HepG2 (cell line): ENCODE data around the gene ADAMTS15. TPM values are rescaled to one million over a fixed set of nuclear protein-coding genes. Genes with fewer than 3 reads are reported as not detected.

Experiments used
- ATAC-seq: fragments of 200-7000 bp; cut with Tn5 transposase; 3 replicates; pipeline ENCODE4 v1.9.1; 2020; ENCODE audit warnings: mild to moderate bottlenecking, moderate library complexity
- BruUV-seq: library from RNA; stranded (reverse); fragments of 400-500 nt; replicated peaks from 2 replicates; lab custom pipeline; 2021; lab: Mats Ljungman, UMichigan
- CTCF ChIA-PET: fragments of 300-600 bp; formaldehyde crosslinking; extraction: SDS; loops from one replicate; lab custom pipeline; 2021; ENCODE audit warnings: low total read pairs, inconsistent platforms, low intra/inter-chr PET ratio; lab: Yijun Ruan, JAX
- POLR2A ChIA-PET: fragments of 350-600 bp; sonication (Branson Sonifier 250); formaldehyde crosslinking; loops from one replicate; lab custom pipeline; 2020; ENCODE audit warnings: antibody characterized with exemption, inconsistent platforms; lab: Yijun Ruan, JAX
- DNase-seq: peaks from one replicate; pipeline ENCODE4 v3.0.0-alpha.2; 2015; ENCODE audit warnings: low spot score
- FAIRE-seq: peaks from 3 replicates; lab custom pipeline; 2011; peaks lifted over from hg19 to GRCh38; lab: Jason Lieb, UNC
- H2AFZ ChIP-seq: one replicate; pipeline ENCODE4 v1.6.1; 2011; ENCODE audit warnings: low read length, inconsistent platforms
- H3K27ac ChIP-seq: fragments of 300-600 bp; 3 replicates; pipeline ENCODE4 v1.8.0; 2011; ENCODE audit warnings: mixed run types, mild to moderate bottlenecking, mixed read lengths, low read length, inconsistent platforms; ENCODE audit not compliant: insufficient read depth; ENCODE audit errors: extremely low read length
- H3K27me3 ChIP-seq, 2 experiments: fragments of 200-600 bp in 1 of 2; 2 replicates in 1 of 2; 3 replicates in 1 of 2; pipeline versions ENCODE4 v1.6.0 to v1.8.0; 2011; ENCODE audit warnings: low read length in 2 of 2, mild to moderate bottlenecking in 2 of 2, moderate library complexity in 2 of 2, inconsistent platforms in 1 of 2; ENCODE audit not compliant: insufficient read depth in 2 of 2, control insufficient read depth in 1 of 2
- H3K36me3 ChIP-seq, 2 experiments: fragments of 200-600 bp in 1 of 2; replicated peaks in 1 of 2; 2 replicates in 1 of 2; 3 replicates in 1 of 2; pipeline versions ENCODE4 v1.5.1 to v1.8.0; 2011; ENCODE audit warnings: low read length in 2 of 2, inconsistent platforms in 1 of 2; ENCODE audit not compliant: insufficient read depth in 2 of 2, control insufficient read depth in 1 of 2
- H3K4me1 ChIP-seq: 2 replicates; pipeline ENCODE4 v1.5.1; 2012; ENCODE audit warnings: low read length, inconsistent platforms; ENCODE audit not compliant: insufficient read depth
- H3K4me2 ChIP-seq: 2 replicates; pipeline ENCODE4 v1.6.0; 2011; ENCODE audit warnings: low read depth, low read length, inconsistent platforms
- H3K4me3 ChIP-seq, 3 experiments: fragments of 200-600 bp in 1 of 3; sonication (generic), shearing (Covaris generic) in 1 of 3; replicated peaks in 1 of 3; 2 replicates each; pipeline ENCODE4 v1.5.1; 2011 to 2016; ENCODE audit warnings: low read length in 3 of 3, inconsistent platforms in 2 of 3, low read depth in 2 of 3, mild to moderate bottlenecking in 2 of 3, control low read depth in 1 of 3, mixed read lengths in 1 of 3; ENCODE audit not compliant: insufficient read depth in 1 of 3
- H3K79me2 ChIP-seq: one replicate; pipeline ENCODE4 v1.6.1; 2011; ENCODE audit warnings: low read length, inconsistent platforms; ENCODE audit not compliant: insufficient read depth
- H3K9ac ChIP-seq: 2 replicates; pipeline ENCODE4 v1.6.0; 2011; ENCODE audit warnings: mild to moderate bottlenecking, low read depth, low read length, inconsistent platforms; ENCODE audit not compliant: insufficient read depth
- H3K9me3 ChIP-seq: 2 replicates; pipeline ENCODE4 v1.5.1; 2012; ENCODE audit warnings: mild to moderate bottlenecking, low read length
- H4K20me1 ChIP-seq: 2 replicates; pipeline ENCODE4 v1.6.0; 2011; ENCODE audit warnings: inconsistent platforms, mild to moderate bottlenecking, low read length, moderate library complexity; ENCODE audit not compliant: insufficient read depth
- ETV6 ChIP-seq: sonication (generic); formaldehyde crosslinking; conservative IDR thresholded peaks from 2 replicates; pipeline ENCODE4 v1.4.0; 2020; ENCODE audit warnings: missing genetic modification reagents
- FLYWCH1 ChIP-seq: sonication (generic); formaldehyde crosslinking; IDR thresholded peaks from 2 replicates; pipeline ENCODE4 v1.8.1; 2023; ENCODE audit warnings: mild to moderate bottlenecking, missing genetic modification reagents
- HHEX ChIP-seq: IDR thresholded peaks from 2 replicates; pipeline ENCODE4 v1.6.1; 2016; ENCODE audit warnings: control low read depth
- MLLT10 ChIP-seq: sonication (generic); formaldehyde crosslinking; IDR thresholded peaks from 2 replicates; pipeline ENCODE4 v1.4.0; 2020; ENCODE audit warnings: missing genetic modification reagents
- NFRKB ChIP-seq: fragments of 450-650 bp; IDR thresholded peaks from 2 replicates; pipeline ENCODE4 v1.6.1; 2017
- NR3C1 ChIP-seq: sonication (generic); formaldehyde crosslinking; IDR thresholded peaks from 2 replicates; pipeline ENCODE4 v1.4.0; 2020; ENCODE audit warnings: missing genetic modification reagents
- RBM22 ChIP-seq: fragments of 200-400 bp; formaldehyde crosslinking; optimal IDR thresholded peaks from 2 replicates; pipeline ENCODE3; 2017; ENCODE audit warnings: mild to moderate bottlenecking, low read length, moderate library complexity
- SNAPC4 ChIP-seq: sonication (generic); formaldehyde crosslinking; IDR thresholded peaks from 2 replicates; pipeline ENCODE4 v1.4.0; 2020; ENCODE audit warnings: mild to moderate bottlenecking, missing genetic modification reagents
- ZNF225 ChIP-seq: sonication (generic); formaldehyde crosslinking; IDR thresholded peaks from 2 replicates; pipeline ENCODE4 v1.4.0; 2020; ENCODE audit warnings: mild to moderate bottlenecking, missing genetic modification reagents
- ZNF350 ChIP-seq: sonication (generic); formaldehyde crosslinking; IDR thresholded peaks from 2 replicates; pipeline ENCODE4 v1.4.0; 2020; ENCODE audit warnings: mild to moderate bottlenecking, low read depth, missing genetic modification reagents, borderline replicate concordance
- ZNF773 ChIP-seq: sonication (generic); formaldehyde crosslinking; IDR thresholded peaks from 2 replicates; pipeline ENCODE4 v1.4.0; 2020; ENCODE audit warnings: missing genetic modification reagents, borderline replicate concordance
- WGBS: methylation state at CpG from one replicate; pipeline ENCODE4 v1.1.6; 2017; ENCODE audit warnings: low lambda C conversion rate; 5-methylcytosine and 5-hydroxymethylcytosine counted together
- in situ Hi-C: cut with HindIII; loops from 2 replicates; pipeline ENCODE4 v1.10.0; 2017; ENCODE audit warnings: low pct_unique_long_range_greater_than_20kb; ENCODE audit not compliant: extremely low pct_ligation_motif_present
- intact Hi-C: fragments of 100-400 bp; cut with micrococcal nuclease; formaldehyde crosslinking; loops from one replicate; pipeline ENCODE4 v1.10.0; 2022; ENCODE audit not compliant: unreplicated experiment
- polyA plus RNA-seq, 8 experiments: library from polyadenylated mRNA; depleted of rRNA in 3 of 8; stranded (reverse) in 7 of 8; unstranded in 1 of 8; fragments of >200 nt; fragmentation: Illumina TruSeq in 4 of 8; extraction: Trizol in 4 of 8; gene quantifications; 2 replicates each; pipeline versions ENCODE4 v1.2.1 to v1.2.3, GENCODE V29; 2011 to 2016; ENCODE audit warnings: low read depth in 4 of 8, missing spikeins in 1 of 8, mixed read lengths in 1 of 8; ENCODE audit not compliant: insufficient read depth in 1 of 8
- total RNA-seq, 5 experiments: library from RNA; depleted of rRNA; stranded (reverse); fragments of >200 nt; fragmentation: Illumina TruSeq; extraction: Trizol; gene quantifications; 2 replicates each; pipeline ENCODE4 v1.2.3, GENCODE V29; 2016; ENCODE audit warnings: low read depth in 1 of 5
- TF ChIP-seq, protein P1 (sequence below), 2 experiments: sonication (generic) in 1 of 2; formaldehyde crosslinking in 1 of 2; IDR thresholded peaks; 2 replicates each; pipeline versions ENCODE4 v1.4.0 to v1.6.1; 2016 to 2020; ENCODE audit warnings: borderline replicate concordance in 1 of 2, low read depth in 1 of 2, mild to moderate bottlenecking in 1 of 2, missing genetic modification reagents in 1 of 2

ADAMTS15 gene
- total and polyA plus RNA-seq, 2 of the 13 experiments (the other 11 are each of a cell fraction or from before 2014, with no cell fraction given): 0.01 to 0.02 TPM

DNA sequence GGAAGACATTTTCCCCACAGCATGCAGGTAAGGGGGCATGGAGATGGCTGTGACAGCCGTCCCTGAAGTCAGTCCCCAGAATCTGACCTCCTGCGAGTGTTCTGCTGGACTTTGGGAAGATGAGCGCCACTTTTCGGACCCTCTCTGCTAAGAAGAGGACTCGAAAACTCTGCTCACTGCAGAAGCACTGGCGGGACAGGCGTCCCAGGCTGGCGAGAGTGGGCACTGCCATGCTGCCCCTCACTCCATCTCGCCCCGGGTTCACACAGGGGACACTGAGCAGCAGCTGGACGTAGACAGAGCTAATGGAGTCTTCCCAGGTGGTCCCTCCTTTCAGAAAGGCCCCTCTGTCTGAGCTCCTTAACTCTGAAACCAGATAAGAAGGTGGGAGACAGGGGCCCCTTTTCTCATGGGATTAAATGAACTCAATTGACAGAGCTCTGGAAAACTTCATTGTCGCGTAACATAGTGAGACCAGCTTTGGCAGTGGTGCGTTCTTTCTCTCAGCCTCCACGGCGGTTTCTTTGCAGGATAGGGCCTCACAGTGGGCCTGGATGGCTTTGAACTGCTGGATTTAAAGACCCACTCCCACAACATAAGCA lies 24.8 kb upstream of the ADAMTS15 start:
- Histone ChIP-seq H3K27me3 (peaks cover 14 to 89% of the 10 kb centered on the region in 2 experiments; a peak in 4 of 5 replicates), H3K79me2 (no peaks in the 10 kb centered on the region), H4K20me1 (no peaks in the 10 kb centered on the region), H3K36me3 (no peaks in the 10 kb centered on the region), H3K9ac (no peak overlapping the region), H3K4me2 (no peak overlapping the region), H2AFZ (no peak overlapping the region), H3K4me1 (no peaks in the 10 kb centered on the region), H3K9me3 (no peaks in the 10 kb centered on the region), H3K4me3 (no peak overlapping the region), H3K27ac (no peak overlapping the region)
- WGBS: 20% methylated on average over 4 of the region's 16 CpGs
- in situ Hi-C loops: loop anchor here (5.0 kb wide), 1 partner anchor 211 kb away; no protein-coding TSS in a partner anchor
- FAIRE-seq (no peak), ATAC-seq (no peak), DNase-seq (no peak)
- BruUV-seq: no TSS peak
- TF ChIP-seq, protein P1, sequence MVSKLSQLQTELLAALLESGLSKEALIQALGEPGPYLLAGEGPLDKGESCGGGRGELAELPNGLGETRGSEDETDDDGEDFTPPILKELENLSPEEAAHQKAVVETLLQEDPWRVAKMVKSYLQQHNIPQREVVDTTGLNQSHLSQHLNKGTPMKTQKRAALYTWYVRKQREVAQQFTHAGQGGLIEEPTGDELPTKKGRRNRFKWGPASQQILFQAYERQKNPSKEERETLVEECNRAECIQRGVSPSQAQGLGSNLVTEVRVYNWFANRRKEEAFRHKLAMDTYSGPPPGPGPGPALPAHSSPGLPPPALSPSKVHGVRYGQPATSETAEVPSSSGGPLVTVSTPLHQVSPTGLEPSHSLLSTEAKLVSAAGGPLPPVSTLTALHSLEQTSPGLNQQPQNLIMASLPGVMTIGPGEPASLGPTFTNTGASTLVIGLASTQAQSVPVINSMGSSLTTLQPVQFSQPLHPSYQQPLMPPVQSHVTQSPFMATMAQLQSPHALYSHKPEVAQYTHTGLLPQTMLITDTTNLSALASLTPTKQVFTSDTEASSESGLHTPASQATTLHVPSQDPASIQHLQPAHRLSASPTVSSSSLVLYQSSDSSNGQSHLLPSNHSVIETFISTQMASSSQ (IDR thresholded peaks at IDR 0.05; ENCODE audit: low read depth): no peak
- TF ChIP-seq, protein P1 (CRISPR knock-in tag; IDR thresholded peaks at IDR 0.05; ENCODE audit: borderline replicate concordance): no peak
- TF ChIP-seq ZNF350 (CRISPR knock-in tag) (no peak), SNAPC4 (CRISPR knock-in tag) (no peak), NR3C1 (no peak), NFRKB (no peak), ZNF773 (CRISPR knock-in tag) (no peak), RBM22 (no peak), FLYWCH1 (CRISPR knock-in tag) (no peak), HHEX (CRISPR knock-in tag) (no peak), ETV6 (no peak), ZNF225 (CRISPR knock-in tag) (no peak), MLLT10 (CRISPR knock-in tag) (no peak)
- intact Hi-C loops: no loop called here
- ChIA-PET CTCF (no interaction called here), POLR2A (no interaction called here)
